GM23338 (cell line): ENCODE measurements around the gene SNRNP25. TPM values are rescaled to one million over a fixed set of nuclear protein-coding genes. Genes with fewer than 3 reads are reported as not detected.

ENCODE experiments used
- ATAC-seq: fragments of 200-7000 bp; cut with Tn5 transposase; 3 replicates; pipeline ENCODE4 v1.9.1; 2020
- DNase-seq: peaks from one replicate; pipeline ENCODE4 v3.0.0-alpha.2; 2015; ENCODE audit warnings: low spot score
- H2AFZ ChIP-seq: fragments of 200-600 bp; sonication (generic); 2 replicates; pipeline ENCODE4 v1.8.0; 2016; ENCODE audit warnings: antibody characterized with exemption, mild to moderate bottlenecking, moderate library complexity
- H3F3A ChIP-seq: fragments of 200-600 bp; sonication (generic); replicated peaks from 2 replicates; pipeline ENCODE4 v1.8.0; 2017; ENCODE audit warnings: antibody characterized with exemption, mixed run types, low read depth
- H3K27ac ChIP-seq: fragments of 200-600 bp; sonication (generic); 2 replicates; pipeline ENCODE4 v1.6.1; 2016; ENCODE audit warnings: low read depth
- H3K27me3 ChIP-seq: fragments of 200-600 bp; sonication (generic); 2 replicates; pipeline ENCODE4 v1.8.0; 2016; ENCODE audit warnings: mild to moderate bottlenecking, mixed run types, moderate library complexity; ENCODE audit not compliant: insufficient read depth
- H3K36me3 ChIP-seq: fragments of 200-600 bp; sonication (generic); 2 replicates; pipeline ENCODE4 v1.8.0; 2016; ENCODE audit warnings: mild to moderate bottlenecking; ENCODE audit not compliant: insufficient read depth
- H3K4me1 ChIP-seq: fragments of 200-600 bp; sonication (generic); 2 replicates; pipeline ENCODE4 v1.8.0; 2016; ENCODE audit warnings: mild to moderate bottlenecking, moderate library complexity; ENCODE audit not compliant: insufficient read depth
- H3K4me2 ChIP-seq: fragments of 200-600 bp; sonication (generic); 2 replicates; pipeline ENCODE4 v1.7.1; 2017; ENCODE audit warnings: mixed run types
- H3K4me3 ChIP-seq: fragments of 200-600 bp; sonication (generic); 2 replicates; pipeline ENCODE4 v1.6.1; 2016; ENCODE audit warnings: mixed run types
- H3K79me2 ChIP-seq: fragments of 200-600 bp; sonication (generic); replicated peaks from 2 replicates; pipeline ENCODE4 v1.8.0; 2017; ENCODE audit warnings: mild to moderate bottlenecking; ENCODE audit not compliant: insufficient read depth
- H3K9me2 ChIP-seq: fragments of 200-600 bp; sonication (generic); 2 replicates; pipeline ENCODE4 v1.8.0; 2017; ENCODE audit not compliant: insufficient read depth
- H4K20me1 ChIP-seq: fragments of 200-600 bp; sonication (generic); replicated peaks from 2 replicates; pipeline ENCODE4 v1.8.0; 2017; ENCODE audit warnings: mild to moderate bottlenecking; ENCODE audit not compliant: insufficient read depth
- H3K27ac Mint-ChIP-seq: 2 replicates; pipeline ENCODE4 v1.8.0; 2020; ENCODE audit warnings: inconsistent platforms, mild to moderate bottlenecking, moderate library complexity, mixed read lengths
- H3K27me3 Mint-ChIP-seq: 3 replicates; pipeline ENCODE4 v1.8.0; 2022; ENCODE audit warnings: low read depth, mild to moderate bottlenecking, moderate library complexity, mixed read lengths, inconsistent platforms; ENCODE audit not compliant: insufficient read depth, poor library complexity
- H3K36me3 Mint-ChIP-seq: 3 replicates; pipeline ENCODE4 v1.8.0; 2021; ENCODE audit warnings: low read depth, mild to moderate bottlenecking, inconsistent platforms, moderate library complexity, mixed read lengths
- H3K4me1 Mint-ChIP-seq: 3 replicates; pipeline ENCODE4 v1.8.0; 2020; ENCODE audit warnings: mild to moderate bottlenecking, inconsistent platforms, mixed read lengths
- H3K4me3 Mint-ChIP-seq: 3 replicates; pipeline ENCODE4 v1.8.0; 2021; ENCODE audit warnings: moderate library complexity, mild to moderate bottlenecking, inconsistent platforms, mixed read lengths
- H3K9me3 Mint-ChIP-seq: 3 replicates; pipeline ENCODE4 v1.8.0; 2020; ENCODE audit warnings: moderate library complexity, mild to moderate bottlenecking, inconsistent platforms, mixed read lengths
- CREB1 ChIP-seq: fragments of 250-450 bp; sonication (Bioruptor Pico); IDR thresholded peaks from 2 replicates; pipeline ENCODE4 v1.5.0; 2020; ENCODE audit warnings: low read depth, mild to moderate bottlenecking, moderate library complexity
- ETS1 ChIP-seq: IDR thresholded peaks from 2 replicates; pipeline ENCODE4 v1.6.1; 2016; ENCODE audit warnings: antibody characterized with exemption
- EZH2 ChIP-seq: fragments of 200-600 bp; sonication (generic); IDR thresholded peaks from one replicate; pipeline ENCODE4 v1.8.0; 2017; ENCODE audit warnings: antibody characterized with exemption, mild to moderate bottlenecking, low read depth; ENCODE audit not compliant: unreplicated experiment
- EZH2phosphoT487 ChIP-seq: fragments of 200-600 bp; sonication (generic); IDR thresholded peaks from one replicate; pipeline ENCODE4 v1.8.1; 2018; ENCODE audit warnings: antibody characterized with exemption; ENCODE audit not compliant: unreplicated experiment
- JUNB ChIP-seq: IDR thresholded peaks from one replicate; pipeline ENCODE4 v1.6.1; 2016; ENCODE audit warnings: antibody characterized with exemption; ENCODE audit not compliant: unreplicated experiment
- NANOG ChIP-seq: IDR thresholded peaks from 2 replicates; pipeline ENCODE4 v1.6.1; 2016; ENCODE audit warnings: antibody characterized with exemption, borderline replicate concordance
- POLR2AphosphoS5 ChIP-seq: IDR thresholded peaks from 2 replicates; pipeline ENCODE4 v1.6.1; 2016; ENCODE audit warnings: antibody characterized with exemption, low read depth
- REST ChIP-seq: IDR thresholded peaks from one replicate; pipeline ENCODE4 v1.6.1; 2018; ENCODE audit warnings: antibody characterized with exemption; ENCODE audit not compliant: unreplicated experiment
- STAT1 ChIP-seq: IDR thresholded peaks from one replicate; pipeline ENCODE4 v1.6.1; 2016; ENCODE audit warnings: antibody characterized with exemption; ENCODE audit not compliant: unreplicated experiment
- ZNF114 ChIP-seq: fragments of 250-450 bp; sonication (Bioruptor Pico); IDR thresholded peaks from 2 replicates; pipeline ENCODE4 v1.5.0; 2020; ENCODE audit warnings: mild to moderate bottlenecking, moderate library complexity
- ZNF331 ChIP-seq: fragments of 250-450 bp; sonication (Bioruptor Pico); IDR thresholded peaks from 2 replicates; pipeline ENCODE4 v1.5.0; 2020; ENCODE audit warnings: low read depth, mild to moderate bottlenecking, moderate library complexity
- ZNF462 ChIP-seq: fragments of 250-450 bp; sonication (Bioruptor Pico); IDR thresholded peaks from 2 replicates; pipeline ENCODE4 v1.5.0; 2020; ENCODE audit warnings: mild to moderate bottlenecking, moderate library complexity
- polyA plus RNA-seq: library from polyadenylated mRNA; unstranded; fragments of >200 nt; fragmentation: Nextera tagmentation; extraction: Ambion mirVana; gene quantifications from 2 replicates; pipeline ENCODE4 v1.2.1, GENCODE V29; 2016
- total RNA-seq: library from RNA; depleted of rRNA; stranded (reverse); fragments of >200 nt; shearing (Covaris generic); gene quantifications from 2 replicates; pipeline ENCODE4 v1.2.3, GENCODE V29; 2014

Gene SNRNP25
- total and polyA plus RNA-seq, 2 experiments from 2014 or later: 34.4 to 79.5 TPM

GRCh38 chr16:102060-102855 is 48.6 kb downstream of the SNRNP25 start:
- peaks cover 9% of the 10 kb centered on the region for H3K27me3 Mint-ChIP-seq
- H3K4me3 Mint-ChIP-seq: no peak overlapping the region
- DNase-seq: no peak
- no peak overlapping the region for H3K27ac Mint-ChIP-seq
- no peak overlapping the region for H3K27ac ChIP-seq
- 0 out of 2 replicates have a peak, but pooled peaks cover 10% of the 10 kb centered on the region for H3F3A ChIP-seq
- no peaks in the 10 kb centered on the region for H3K79me2 ChIP-seq
- H4K20me1 ChIP-seq: peaks cover 2% of the 10 kb centered on the region
- no peaks in the 10 kb centered on the region for H3K9me2 ChIP-seq
- TF ChIP-seq STAT1 (no peak), CREB1 (CRISPR knock-in tag) (no peak), POLR2AphosphoS5 (no peak), JUNB (no peak), ZNF114 (CRISPR knock-in tag) (no peak), REST (no peak), ETS1 (no peak), NANOG (no peak), ZNF462 (CRISPR knock-in tag) (no peak), ZNF331 (CRISPR knock-in tag) (no peak), EZH2 (no peak), EZH2phosphoT487 (no peak)
- no peak for ATAC-seq
- no peaks in the 10 kb centered on the region for H3K36me3 Mint-ChIP-seq
- no peak overlapping the region for H3K4me2 ChIP-seq
- no peak overlapping the region for H2AFZ ChIP-seq
- H3K4me1 ChIP-seq: no peaks in the 10 kb centered on the region
- H3K36me3 ChIP-seq: no peaks in the 10 kb centered on the region
- no peaks in the 10 kb centered on the region for H3K9me3 Mint-ChIP-seq
- H3K4me1 Mint-ChIP-seq: no peaks in the 10 kb centered on the region
- no peak overlapping the region for H3K4me3 ChIP-seq
- no peaks in the 10 kb centered on the region for H3K27me3 ChIP-seq
